Activated B cell treated with CpG ODN at 0.5 μM for 24 hours (primary cell): Measurements from ENCODE around the gene LHX4. TPM values are rescaled to one million over a fixed set of nuclear protein-coding genes. Genes with fewer than 3 reads are reported as not detected.

Experiments used
- ATAC-seq: fragments of 200-7000 bp; cut with Tn5 transposase; one replicate; pipeline ENCODE4 v1.10.0; 2021; ENCODE audit warnings: low read depth, mild to moderate bottlenecking, moderate library complexity
- CTCF ChIA-PET: fragments of 350-600 bp; sonication (Branson Sonifier 250); formaldehyde crosslinking; loops from one replicate; lab custom pipeline; 2021; ENCODE audit warnings: antibody characterized with exemption; lab: Charles Lee
- POLR2A ChIA-PET: fragments of 350-600 bp; sonication (Branson Sonifier 250); formaldehyde crosslinking; loops from one replicate; lab custom pipeline; 2021; ENCODE audit warnings: antibody characterized with exemption; lab: Charles Lee
- DNase-seq: peaks from one replicate; pipeline ENCODE4 v3.0.0; 2022
- H3K27ac Mint-ChIP-seq: one replicate; pipeline ENCODE4 v1.8.0; 2020; ENCODE audit warnings: mixed read lengths
- H3K27me3 Mint-ChIP-seq: one replicate; pipeline ENCODE4 v1.8.0; 2021; ENCODE audit warnings: mixed read lengths
- H3K36me3 Mint-ChIP-seq: one replicate; pipeline ENCODE4 v1.8.0; 2021; ENCODE audit warnings: low read depth, mixed read lengths
- H3K4me1 Mint-ChIP-seq: one replicate; pipeline ENCODE4 v1.8.0; 2021; ENCODE audit warnings: mixed read lengths
- H3K4me3 Mint-ChIP-seq: one replicate; pipeline ENCODE4 v1.8.0; 2020; ENCODE audit warnings: mild to moderate bottlenecking, mixed read lengths
- H3K9me3 Mint-ChIP-seq: one replicate; pipeline ENCODE4 v1.8.0; 2020; ENCODE audit warnings: mixed read lengths
- CTCF ChIP-seq: fragments of 200-600 bp; IDR thresholded peaks from one replicate; pipeline ENCODE4 v1.8.0; 2022; ENCODE audit warnings: antibody characterized with exemption, mild to moderate bottlenecking
- intact Hi-C: fragments of 100-400 bp; cut with micrococcal nuclease; formaldehyde crosslinking; loops from one replicate; pipeline ENCODE4 v1.15.1; 2024
- total RNA-seq: library from RNA; stranded (reverse); gene quantifications from 2 replicates; pipeline ENCODE4 v1.2.3, GENCODE V29; 2022

Gene LHX4
- total RNA-seq, 1 donor from 2014 or later = not detected

DNA sequence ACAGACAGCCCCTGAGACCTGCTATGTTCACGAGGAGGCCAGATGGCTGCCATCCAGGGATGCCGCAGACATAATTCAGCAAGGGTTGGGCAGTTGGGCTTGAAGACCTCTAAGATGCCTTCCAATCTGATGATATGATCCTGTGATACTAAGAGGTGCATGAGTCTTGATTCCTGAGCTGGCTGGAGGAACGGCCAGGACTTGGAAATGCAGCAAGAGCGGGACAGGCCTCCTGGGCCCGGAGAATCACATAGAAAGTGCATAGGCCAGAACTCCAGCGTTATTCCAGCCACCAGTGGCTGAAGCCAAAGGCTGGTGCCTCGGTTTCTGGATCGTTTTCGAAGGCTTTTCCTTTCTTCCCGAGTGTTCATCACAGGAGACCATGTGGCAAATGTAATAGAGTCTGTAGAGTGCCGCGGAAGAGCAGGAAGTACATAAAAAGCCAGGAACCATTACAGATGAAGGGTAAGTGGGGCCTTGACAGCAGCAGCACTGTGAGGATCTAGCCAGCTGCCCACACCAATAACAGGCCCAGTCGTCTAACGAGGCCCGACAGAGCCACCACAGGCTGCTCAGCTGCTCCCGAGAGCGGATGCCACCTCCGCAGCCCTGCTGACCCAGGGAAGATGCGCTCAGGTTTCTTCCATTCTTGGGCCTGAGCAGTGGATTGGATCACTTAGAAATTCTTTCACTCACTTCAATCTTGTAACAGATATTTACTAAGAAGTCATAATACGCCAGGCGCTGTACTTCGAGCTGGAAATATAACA is 14.0 kb upstream of the LHX4 start:
- CTCF ChIA-PET = no interaction called here
- POLR2A ChIA-PET = no interaction called here
- intact Hi-C loops = no loop called here
- Mint-ChIP-seq H3K4me3 (no peak overlapping the region), H3K36me3 (no peaks in the 10 kb centered on the region), H3K9me3 (no peaks in the 10 kb centered on the region), H3K27ac (no peak overlapping the region), H3K4me1 (no peaks in the 10 kb centered on the region), H3K27me3 (peaks cover 4% of the 10 kb centered on the region)
- no peak for TF ChIP-seq CTCF
- ATAC-seq (no peak), DNase-seq (no peak)

- no peaks in the 10 kb centered on the region for H3K4me1 Mint-ChIP-seq
- intact Hi-C loops = no loop called here
- ATAC-seq (no peak), DNase-seq (no peak)
- no peak overlapping the region for H3K4me3 Mint-ChIP-seq
- ChIA-PET POLR2A (no interaction called here), CTCF (no interaction called here)
- peaks cover 6% of the 10 kb centered on the region for H3K27me3 Mint-ChIP-seq
- H3K36me3 Mint-ChIP-seq = no peaks in the 10 kb centered on the region
- H3K9me3 Mint-ChIP-seq = no peaks in the 10 kb centered on the region
- no peak for TF ChIP-seq CTCF
- H3K27ac Mint-ChIP-seq = no peak overlapping the region
Observed at GRCh38 chr1:180217006-180217405, 13.1 kb upstream of the LHX4 start.

- CTCF ChIA-PET = no interaction called here
Observed at GRCh38 chr1:180218806-180219765, 11.0 kb upstream of the LHX4 start.

GRCh38 chr1:180219776-180220175 is 10.3 kb upstream of the LHX4 start:
- ChIA-PET POLR2A (no interaction called here), CTCF (no interaction called here)
- Mint-ChIP-seq H3K4me3 (no peak overlapping the region), H3K9me3 (no peaks in the 10 kb centered on the region), H3K4me1 (no peaks in the 10 kb centered on the region), H3K36me3 (no peaks in the 10 kb centered on the region), H3K27me3 (peaks cover 23% of the 10 kb centered on the region), H3K27ac (no peak overlapping the region)
- intact Hi-C loops = no loop called here
- DNase-seq = no peak
- no peak for TF ChIP-seq CTCF
- no peak for ATAC-seq

More at GRCh38 chr1:180218806-180219765, 11.0 kb upstream of the LHX4 start:
- no peak for TF ChIP-seq CTCF
- Mint-ChIP-seq H3K9me3 (no peaks in the 10 kb centered on the region), H3K27me3 (peaks cover 19% of the 10 kb centered on the region), H3K36me3 (no peaks in the 10 kb centered on the region), H3K4me1 (no peaks in the 10 kb centered on the region), H3K27ac (no peak overlapping the region), H3K4me3 (no peak overlapping the region)
- POLR2A ChIA-PET = no interaction called here
- DNase-seq (no peak), ATAC-seq (no peak)
- intact Hi-C loops = no loop called here

- TF ChIP-seq CTCF = no peak
- DNase-seq (no peak), ATAC-seq (no peak)
- ChIA-PET POLR2A (no interaction called here), CTCF (no interaction called here)
- peaks cover 34% of the 10 kb centered on the region for H3K27me3 Mint-ChIP-seq
- no peaks in the 10 kb centered on the region for H3K36me3 Mint-ChIP-seq
- no peaks in the 10 kb centered on the region for H3K4me1 Mint-ChIP-seq
- no peaks in the 10 kb centered on the region for H3K9me3 Mint-ChIP-seq
- intact Hi-C loops = no loop called here
- H3K4me3 Mint-ChIP-seq = no peak overlapping the region
- no peak overlapping the region for H3K27ac Mint-ChIP-seq
Observed at GRCh38 chr1:180221462-180221861, 8.6 kb upstream of the LHX4 start.
